Dedifferentiated amniotic fluid mesenchymal stem cell (primary cell): Measurements from ENCODE around the gene HILPDA.
"Not testable (repeated sequence)": the region's sequence is repeated elsewhere in the genome, so short reads cannot be mapped to it uniquely, and the experiment has no call there.

ENCODE experiments used
- DNase-seq: peaks from one replicate; pipeline ENCODE4 v3.0.0-alpha.2; 2016; ENCODE audit errors: extremely low spot score

Gene HILPDA

GRCh38 chr7:128431754-128432153, 23.9 kb upstream of the HILPDA start:
- DNase-seq, result no peak

GRCh38 chr7:128434413-128435326, 21.0 kb upstream of the HILPDA start:
- no peak for DNase-seq

- DNase-seq, result no peak
Observed at GRCh38 chr7:128435327-128435686, 20.4 kb upstream of the HILPDA start.

DNA sequence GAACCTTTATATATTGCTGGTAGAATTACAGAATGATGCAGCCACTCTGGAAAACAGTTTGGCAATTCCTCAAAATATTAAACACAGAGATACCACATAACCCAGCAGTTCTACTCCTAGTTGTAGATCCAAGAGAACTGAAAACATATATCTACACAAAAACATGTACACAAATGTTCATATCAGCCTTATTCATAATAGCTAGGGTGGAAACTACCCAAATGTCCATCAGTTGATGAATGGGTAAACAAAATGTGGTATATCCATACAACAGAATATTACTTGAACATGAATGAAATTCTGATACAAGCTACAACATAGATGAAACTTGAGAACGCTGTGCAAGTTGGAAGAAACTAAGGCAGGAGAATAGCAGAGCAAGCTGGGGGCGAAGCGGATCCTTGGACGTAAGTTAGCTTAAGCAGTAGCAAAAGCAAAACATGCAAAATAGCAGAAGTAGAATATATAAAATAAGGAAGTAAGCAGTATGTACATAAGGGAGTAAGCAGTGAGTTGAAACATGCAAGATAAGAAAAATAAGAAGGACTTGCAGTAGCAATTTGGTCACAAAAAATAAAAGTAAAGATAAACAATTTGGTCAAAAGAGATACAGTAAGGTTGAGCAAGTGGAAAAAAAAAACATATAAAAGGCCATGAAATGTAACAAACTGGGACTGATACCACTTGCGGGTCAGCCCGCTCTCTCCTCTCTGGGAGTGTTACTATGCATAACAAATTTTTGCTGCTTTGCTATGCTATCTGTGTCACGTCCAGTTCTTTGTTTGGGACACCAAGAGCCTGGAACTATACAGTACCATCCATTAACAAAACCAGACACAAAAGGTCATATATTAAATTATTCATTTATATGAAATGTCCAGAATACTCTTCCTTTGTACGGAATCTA, 18.0 kb upstream of the HILPDA start:
- no peak for DNase-seq

DNA sequence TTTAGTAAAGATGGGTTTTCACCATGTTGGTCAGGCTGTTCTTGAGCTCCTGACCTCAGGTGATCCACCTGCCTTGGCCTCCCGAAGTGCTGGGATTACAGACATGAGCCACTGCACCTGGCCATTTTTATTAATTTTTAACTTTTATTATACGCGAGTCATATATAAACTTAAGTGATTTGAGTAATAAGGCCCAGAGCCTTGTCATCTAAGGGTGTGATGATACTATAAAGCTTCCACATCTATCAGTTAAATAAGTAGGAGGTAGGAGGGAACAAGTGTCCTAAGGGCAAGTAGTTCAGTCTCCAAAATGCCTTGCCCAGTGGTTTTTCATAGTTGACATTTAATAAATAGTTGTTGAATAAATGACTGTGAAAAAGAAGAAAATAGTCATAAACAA, 13.3 kb upstream of the HILPDA start:
- DNase-seq, result no peak

DNA sequence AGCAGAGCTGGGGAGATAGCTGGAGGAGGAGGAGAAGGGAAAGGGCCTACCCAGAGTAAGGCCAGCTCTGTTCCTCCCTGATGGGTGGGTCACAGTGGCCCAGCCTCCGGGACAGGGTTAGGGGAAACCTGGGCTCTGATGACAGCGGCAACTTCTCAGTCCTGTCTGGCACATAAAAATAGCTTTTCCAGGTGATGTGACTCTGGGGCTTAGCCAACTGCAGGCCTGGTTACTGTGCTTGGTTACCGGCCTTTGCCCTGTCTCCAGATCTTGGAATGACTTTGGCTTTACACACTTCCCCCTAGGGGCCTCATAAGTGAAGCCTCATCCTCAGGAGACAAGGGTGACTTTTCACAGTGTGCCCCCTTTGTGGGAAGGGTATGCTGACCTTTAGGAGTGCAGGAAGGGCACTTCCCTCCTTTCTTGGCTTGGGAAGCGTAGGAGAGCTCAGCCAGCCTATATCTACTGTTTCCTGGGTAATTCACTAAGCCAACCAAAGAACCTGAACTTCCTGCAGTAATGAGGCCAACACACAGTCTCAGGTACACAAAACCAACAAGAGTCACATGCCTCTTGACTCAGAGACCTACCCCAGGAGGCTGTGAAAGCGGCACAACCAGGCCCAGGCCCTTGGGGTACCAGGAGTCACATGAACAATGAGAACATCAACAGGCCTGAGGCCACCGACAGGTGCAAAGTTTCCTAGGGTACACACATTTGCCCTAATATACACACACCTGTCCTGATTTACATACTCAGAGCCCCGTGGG, 11.7 kb upstream of the HILPDA start:
- no peak for DNase-seq

DNA sequence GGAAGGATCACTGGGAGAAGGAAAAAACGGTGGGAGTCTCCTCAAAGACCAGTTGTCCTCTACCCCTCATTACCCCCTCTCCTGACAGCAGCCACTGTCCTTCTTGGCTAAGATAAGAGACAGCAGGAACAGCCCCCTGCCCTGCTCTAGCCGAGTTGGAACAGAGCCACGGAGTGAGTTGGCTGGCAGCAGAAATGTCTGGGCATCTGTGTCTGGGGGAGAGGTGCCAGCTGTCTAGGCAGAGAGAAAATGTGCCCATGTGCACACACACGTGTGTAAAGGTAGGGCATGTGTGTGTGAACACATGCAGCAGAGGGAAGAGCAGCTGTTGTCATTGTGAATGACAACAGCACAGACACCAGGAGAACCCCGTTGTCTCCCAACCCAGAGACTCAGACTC, 9.4 kb upstream of the HILPDA start:
- no peak for DNase-seq

- DNase-seq, result no peak
Observed at GRCh38 chr7:128447941-128448564, 7.6 kb upstream of the HILPDA start.

DNA sequence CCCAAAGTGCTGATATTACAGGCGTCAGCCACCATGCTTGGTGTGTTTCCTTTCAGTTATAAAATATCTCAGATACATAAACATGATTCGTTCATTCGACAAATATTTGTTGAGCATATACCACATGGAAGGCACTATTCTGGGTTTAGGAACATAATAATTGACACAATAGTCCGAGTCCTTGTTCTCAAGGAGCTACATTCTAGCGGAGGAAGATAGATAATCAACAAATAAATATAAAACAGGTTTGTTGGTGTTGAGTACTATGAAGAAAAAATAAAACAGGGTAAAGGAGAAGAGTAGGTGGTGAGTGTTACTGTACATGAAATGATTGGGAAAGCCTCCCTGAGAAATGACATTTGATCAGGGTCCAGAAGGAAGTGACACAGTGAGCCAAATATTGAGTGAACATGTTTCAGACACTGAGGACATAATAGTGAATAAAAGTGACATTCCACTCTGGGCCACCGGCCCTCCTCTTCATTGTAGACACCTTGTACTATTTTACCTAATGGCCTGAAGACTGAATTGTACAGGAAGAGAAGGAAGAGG, 6.9 kb upstream of the HILPDA start:
- no peak for DNase-seq

DNA sequence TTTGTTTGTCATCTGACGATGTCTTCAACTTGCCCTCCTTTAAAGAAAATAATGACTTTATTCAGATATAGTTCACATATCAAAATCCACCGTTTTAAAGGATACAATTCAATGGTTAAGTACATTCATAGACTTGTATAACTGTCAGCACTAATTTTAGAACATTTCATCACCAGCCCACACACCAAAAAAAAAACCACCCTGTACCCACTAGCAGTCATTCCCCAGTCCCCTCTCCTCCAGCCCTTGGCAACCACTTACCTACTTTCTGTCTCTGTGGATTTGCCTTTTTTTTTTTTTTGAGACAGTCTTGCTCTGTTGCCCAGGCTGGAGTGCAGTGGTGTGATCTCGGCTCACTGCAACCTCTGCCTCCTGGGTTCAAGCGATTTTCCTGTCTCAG, 5.3 kb upstream of the HILPDA start:
- no peak for DNase-seq

DNA sequence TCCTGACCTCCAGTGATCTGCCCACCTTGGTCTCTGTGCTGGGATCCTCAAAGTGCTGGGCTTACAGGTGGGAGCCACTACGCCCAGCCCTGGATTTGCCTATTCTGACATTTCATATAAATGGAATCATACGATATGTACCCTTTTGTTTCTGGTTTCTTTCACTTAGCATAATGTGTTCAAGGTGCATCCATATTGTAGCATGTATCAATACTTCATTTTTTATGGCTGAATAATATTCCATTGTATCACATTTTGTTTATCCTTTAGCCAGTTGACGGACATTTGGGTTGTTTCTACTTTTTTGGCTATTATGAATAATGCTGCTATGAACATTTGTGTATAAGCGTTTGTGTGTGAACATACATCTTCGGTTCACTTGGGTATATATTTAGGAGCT, 4.8 kb upstream of the HILPDA start:
- DNase-seq, result no peak

DNA sequence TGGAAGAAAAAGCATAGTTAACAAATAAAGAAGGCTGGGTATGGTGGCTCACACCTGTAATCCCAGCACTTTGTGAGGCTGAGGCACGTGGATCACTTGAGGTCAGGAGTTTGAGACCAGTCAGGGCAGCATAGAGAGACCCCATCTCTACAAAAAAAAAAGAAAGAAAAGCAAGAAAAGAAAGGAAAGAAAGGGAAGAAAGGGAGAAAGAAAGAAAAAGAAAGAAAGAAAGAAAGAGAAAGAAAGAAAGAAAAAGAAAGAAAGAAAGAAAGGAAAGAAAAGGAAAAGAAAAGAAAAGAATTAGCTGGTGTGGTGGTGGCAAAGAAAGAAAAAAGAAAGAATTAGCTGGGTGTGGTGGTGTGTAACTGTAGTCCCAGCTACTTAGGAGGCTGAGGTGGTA, 3.1 kb upstream of the HILPDA start:
- DNase-seq, result no peak

- no peak for DNase-seq
Observed at GRCh38 chr7:128453836-128454804, 1.6 kb upstream of the HILPDA start.

GRCh38 chr7:128454808-128455542, 703 bp upstream of the HILPDA start:
- peak; percentile 39 for DNase-seq

DNA sequence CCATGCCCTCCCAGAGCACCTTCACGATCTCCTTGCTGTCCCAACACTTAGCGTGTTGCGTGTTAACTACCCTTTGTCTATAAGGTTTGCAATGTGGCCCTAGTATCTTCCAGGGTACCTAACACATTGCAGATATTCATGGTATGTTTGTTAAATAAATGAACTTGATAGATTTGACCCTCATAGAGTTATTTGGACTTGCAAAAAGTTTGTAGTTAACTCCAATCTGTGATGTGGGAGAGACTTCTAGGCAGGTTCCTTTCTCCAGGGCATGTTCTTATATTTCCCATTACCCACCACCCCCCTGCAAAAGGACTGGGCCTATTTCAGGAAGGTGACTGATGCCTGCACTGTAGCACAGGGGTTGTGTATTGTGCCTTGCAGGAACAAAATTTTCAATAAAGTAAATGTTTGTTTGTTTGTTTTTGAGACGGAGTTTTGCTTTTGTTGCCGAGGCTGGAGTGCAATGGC, 612 bp downstream of the HILPDA start:
- DNase-seq, result no peak

- not testable (repeated sequence) for DNase-seq
Observed at GRCh38 chr7:128457385-128457784, 1.7 kb downstream of the HILPDA start.

DNA sequence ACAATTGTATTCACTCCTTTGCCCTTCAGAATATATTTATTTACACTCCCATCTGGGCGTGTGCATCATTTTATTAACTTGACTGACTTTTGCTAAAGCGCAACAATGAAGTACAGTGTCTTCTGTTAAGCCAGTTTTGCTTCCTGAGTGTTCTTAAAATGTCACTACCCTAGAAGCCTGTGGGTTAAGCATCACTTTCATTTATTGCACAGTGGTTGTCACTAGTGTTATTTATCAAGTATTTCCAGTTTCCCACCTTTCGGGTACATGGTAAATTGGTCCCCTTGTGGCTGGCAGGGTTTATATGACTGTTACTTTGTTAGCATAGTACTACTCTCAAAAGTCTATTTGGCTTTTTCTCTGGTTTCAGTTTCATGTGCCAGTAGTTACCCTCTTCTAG, 3.3 kb downstream of the HILPDA start:
- DNase-seq, result no peak

DNA sequence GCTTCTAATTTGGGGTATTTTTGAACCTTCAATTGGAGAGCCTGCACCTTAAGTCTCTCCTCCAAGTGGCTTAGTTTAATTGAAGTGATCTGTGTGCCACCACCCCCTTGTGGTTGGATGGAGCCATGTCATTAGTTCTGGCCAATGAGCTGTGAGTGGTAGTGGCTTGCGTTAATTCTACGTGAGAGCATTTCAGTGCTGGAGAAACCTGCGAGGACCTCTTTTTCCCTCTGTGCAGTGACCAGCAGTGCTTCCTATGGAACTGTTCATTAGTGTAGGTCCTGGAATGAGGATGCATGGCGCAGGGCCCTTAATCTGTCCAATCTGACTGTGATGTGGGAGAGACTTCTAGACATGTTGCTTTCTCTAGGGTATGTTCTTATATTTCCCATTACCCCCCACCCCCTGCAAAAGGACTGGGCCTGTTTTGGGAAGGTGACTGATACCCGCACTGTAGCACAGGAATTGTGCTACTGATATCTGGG, 3.8 kb downstream of the HILPDA start:
- peak; percentile 27 for DNase-seq

- DNase-seq, result no peak
Observed at GRCh38 chr7:128462460-128462859, 6.8 kb downstream of the HILPDA start.
